ENCODE results near the gene PHF1. TPM values are rescaled to one million over a fixed set of nuclear protein-coding genes. Genes with fewer than 3 reads are reported as not detected.
"Not testable (repeated sequence)": the region's sequence is repeated elsewhere in the genome, so short reads cannot be mapped to it uniquely, and the experiment has no call there.

Gene PHF1
- total and polyA plus RNA-seq, 2 donors (not counting 1 experiment from before 2014, with no cell fraction given) = 198 to 365 TPM

- H3K9me3 Mint-ChIP-seq (ENCODE audit: insufficient read depth); POLR2A ChIA-PET; H3K36me3 ChIP-seq (replicated peaks in 1 of 2; ENCODE audit: control extremely low read depth in 1 of 2, control insufficient read depth in 1 of 2, extremely low read depth in 1 of 2, insufficient read depth in 2 of 2, low read length in 1 of 2); H3K4me1 Mint-ChIP-seq; ATAC-seq (ENCODE audit: low read depth); DNase-seq; intact Hi-C loops (cut with micrococcal nuclease); H3K27me3 ChIP-seq (replicated peaks in 1 of 4; ENCODE audit: control extremely low read depth in 1 of 4, control insufficient read depth in 3 of 4, insufficient read depth in 4 of 4, low read length in 3 of 4); H4K20me1 ChIP-seq (ENCODE audit: control insufficient read depth, insufficient read depth, low read length, poor library complexity, severe bottlenecking); H3K4me2 ChIP-seq (replicated peaks; ENCODE audit: low read depth, low read length, poor library complexity, severe bottlenecking); H3K4me3 ChIP-seq (ENCODE audit: control extremely low read depth in 1 of 5, extremely low read depth in 1 of 5, insufficient read depth in 1 of 5, low read depth in 2 of 5, low read length in 4 of 5); H3K27ac Mint-ChIP-seq; H3K4me3 Mint-ChIP-seq; H3K27me3 Mint-ChIP-seq; H3K9me3 ChIP-seq (ENCODE audit: control extremely low read depth in 1 of 3, control insufficient read depth in 2 of 3, insufficient read depth in 1 of 3, low read length in 2 of 3); H3K27ac ChIP-seq (ENCODE audit: low read length in 2 of 2); H2AFZ ChIP-seq (ENCODE audit: insufficient read depth, low read depth, low read length, poor library complexity, severe bottlenecking); H3K9ac ChIP-seq (ENCODE audit: low read length); H3K79me2 ChIP-seq (ENCODE audit: control insufficient read depth, insufficient read depth, low read length); H3K4me1 ChIP-seq (ENCODE audit: control insufficient read depth in 2 of 2, insufficient read depth in 2 of 2, low read length in 2 of 2): not testable (repeated sequence)
- CTCF ChIA-PET = interaction anchor here (0.8 kb wide), 1 partner anchor 14 kb away, joined by 3 read pairs; no protein-coding TSS in a partner anchor
- WGBS (ENCODE audit: insufficient coverage) = 96% methylated on average over 9 of the region's 10 CpGs
Measured at GRCh38 chr6:33365206-33365971, 45.4 kb upstream of the PHF1 start.

- H3K27me3 ChIP-seq (replicated peaks in 1 of 4; ENCODE audit: control extremely low read depth in 1 of 4, control insufficient read depth in 3 of 4, insufficient read depth in 4 of 4, low read length in 3 of 4) = no peaks in the 10 kb centered on the region
- H3K4me2 ChIP-seq (replicated peaks; ENCODE audit: low read depth, low read length, poor library complexity, severe bottlenecking) = no peak overlapping the region
- intact Hi-C loops (cut with micrococcal nuclease) = no loop called here
- H3K4me1 ChIP-seq (ENCODE audit: control insufficient read depth in 2 of 2, insufficient read depth in 2 of 2, low read length in 2 of 2) = no peaks in the 10 kb centered on the region
- WGBS (ENCODE audit: insufficient coverage) = 100% methylated on average over 3 of the region's 8 CpGs
- DNase-seq (no peak), ATAC-seq (ENCODE audit: low read depth) (no peak)
- no peaks in the 10 kb centered on the region for H3K79me2 ChIP-seq (ENCODE audit: control insufficient read depth, insufficient read depth, low read length)
- no peaks in the 10 kb centered on the region for H3K9me3 ChIP-seq (ENCODE audit: control extremely low read depth in 1 of 3, control insufficient read depth in 2 of 3, insufficient read depth in 1 of 3, low read length in 2 of 3)
- no peaks in the 10 kb centered on the region for H3K9me3 Mint-ChIP-seq (ENCODE audit: insufficient read depth)
- no peaks in the 10 kb centered on the region for H3K36me3 ChIP-seq (replicated peaks in 1 of 2; ENCODE audit: control extremely low read depth in 1 of 2, control insufficient read depth in 1 of 2, extremely low read depth in 1 of 2, insufficient read depth in 2 of 2, low read length in 1 of 2)
- H4K20me1 ChIP-seq (ENCODE audit: control insufficient read depth, insufficient read depth, low read length, poor library complexity, severe bottlenecking) = no peaks in the 10 kb centered on the region
- no peak overlapping the region for H3K27ac ChIP-seq (ENCODE audit: low read length in 2 of 2)
- no peaks in the 10 kb centered on the region for H3K4me1 Mint-ChIP-seq
- no peak overlapping the region for H3K4me3 Mint-ChIP-seq
- H3K9ac ChIP-seq (ENCODE audit: low read length) = no peak overlapping the region
- ChIA-PET POLR2A (interaction anchor here (0.6 kb wide), 1 partner anchor 167 kb away, joined by 4 read pairs; no protein-coding TSS in a partner anchor), CTCF (no interaction called here)
- no peak overlapping the region for H3K4me3 ChIP-seq (ENCODE audit: control extremely low read depth in 1 of 5, extremely low read depth in 1 of 5, insufficient read depth in 1 of 5, low read depth in 2 of 5, low read length in 4 of 5)
- no peak overlapping the region for H2AFZ ChIP-seq (ENCODE audit: insufficient read depth, low read depth, low read length, poor library complexity, severe bottlenecking)
- H3K27me3 Mint-ChIP-seq = no peaks in the 10 kb centered on the region
- TF ChIP-seq CTCF (IDR thresholded peaks at IDR 0.05) (no peak), EZH2 (IDR thresholded peaks at IDR 0.05; ENCODE audit: borderline replicate concordance, insufficient read depth, low read depth, low read length, poor library complexity, severe bottlenecking) (no peak)
- no peak overlapping the region for H3K27ac Mint-ChIP-seq
Measured at GRCh38 chr6:33367009-33367714, 43.7 kb upstream of the PHF1 start.

GRCh38 chr6:33367715-33368025, 43.1 kb upstream of the PHF1 start:
- H3K4me2 ChIP-seq (replicated peaks; ENCODE audit: low read depth, low read length, poor library complexity, severe bottlenecking); H3K9ac ChIP-seq (ENCODE audit: low read length); H3K4me1 Mint-ChIP-seq; DNase-seq; H3K27me3 ChIP-seq (replicated peaks in 1 of 4; ENCODE audit: control extremely low read depth in 1 of 4, control insufficient read depth in 3 of 4, insufficient read depth in 4 of 4, low read length in 3 of 4); H3K27me3 Mint-ChIP-seq; ATAC-seq (ENCODE audit: low read depth); intact Hi-C loops (cut with micrococcal nuclease); H3K9me3 Mint-ChIP-seq (ENCODE audit: insufficient read depth); H3K4me3 Mint-ChIP-seq; H3K9me3 ChIP-seq (ENCODE audit: control extremely low read depth in 1 of 3, control insufficient read depth in 2 of 3, insufficient read depth in 1 of 3, low read length in 2 of 3); H3K27ac ChIP-seq (ENCODE audit: low read length in 2 of 2); H2AFZ ChIP-seq (ENCODE audit: insufficient read depth, low read depth, low read length, poor library complexity, severe bottlenecking); H3K4me1 ChIP-seq (ENCODE audit: control insufficient read depth in 2 of 2, insufficient read depth in 2 of 2, low read length in 2 of 2); CTCF ChIA-PET; H3K36me3 ChIP-seq (replicated peaks in 1 of 2; ENCODE audit: control extremely low read depth in 1 of 2, control insufficient read depth in 1 of 2, extremely low read depth in 1 of 2, insufficient read depth in 2 of 2, low read length in 1 of 2); H3K4me3 ChIP-seq (ENCODE audit: control extremely low read depth in 1 of 5, extremely low read depth in 1 of 5, insufficient read depth in 1 of 5, low read depth in 2 of 5, low read length in 4 of 5); H3K79me2 ChIP-seq (ENCODE audit: control insufficient read depth, insufficient read depth, low read length); H3K27ac Mint-ChIP-seq; H4K20me1 ChIP-seq (ENCODE audit: control insufficient read depth, insufficient read depth, low read length, poor library complexity, severe bottlenecking): not testable (repeated sequence)
- WGBS (ENCODE audit: insufficient coverage) = 100% methylated on average over 1 of the region's 5 CpGs
- POLR2A ChIA-PET = interaction anchor here (0.7 kb wide), 1 partner anchor 203 kb away, joined by 10 read pairs; no protein-coding TSS in a partner anchor

Measured in B cell (primary cell).